Panc1 (cell line): ENCODE measurements around the gene OST4. TPM values are rescaled to one million over a fixed set of nuclear protein-coding genes. Genes with fewer than 3 reads are reported as not detected.
A peak's percentile ranks its signal among the peaks of the same experiment; 100 is the strongest.

Source experiments
- ATAC-seq: fragments of 200-7000 bp; cut with Tn5 transposase; 2 replicates; pipeline ENCODE4 v1.9.1; 2020; ENCODE audit warnings: mild to moderate bottlenecking, moderate library complexity
- BruUV-seq: library from RNA; stranded (reverse); fragments of 400-500 nt; replicated peaks from 2 replicates; lab custom pipeline; 2021; lab: Mats Ljungman, UMichigan
- CTCF ChIA-PET: fragments of 300-600 bp; sonication (Branson Sonifier 250); formaldehyde crosslinking; loops from one replicate; lab custom pipeline; 2022; ENCODE audit warnings: antibody characterized with exemption; lab: Charles Lee
- POLR2A ChIA-PET: fragments of 300-600 bp; sonication (Branson Sonifier 250); formaldehyde crosslinking; loops from one replicate; lab custom pipeline; 2022; ENCODE audit warnings: antibody characterized with exemption; lab: Charles Lee
- DNase-seq: peaks from one replicate; pipeline ENCODE4 v3.0.0-alpha.2; 2010; ENCODE audit warnings: low read depth, low spot score
- H3K27ac ChIP-seq: 2 replicates; pipeline ENCODE4 v1.5.1; 2011; ENCODE audit warnings: mild to moderate bottlenecking, low read length, inconsistent platforms
- H3K27me3 ChIP-seq: fragments of 200-500 bp; sonication (Bioruptor generic); 2 replicates; pipeline ENCODE4 v1.6.0; 2014; ENCODE audit warnings: low read length, inconsistent platforms; ENCODE audit not compliant: control insufficient read depth, insufficient read depth
- H3K36me3 ChIP-seq: fragments of 200-500 bp; sonication (Bioruptor generic); 2 replicates; pipeline ENCODE4 v1.5.1; 2014; ENCODE audit warnings: inconsistent platforms, mild to moderate bottlenecking, low read length, moderate library complexity; ENCODE audit not compliant: control insufficient read depth, insufficient read depth
- H3K4me1 ChIP-seq: 2 replicates; pipeline ENCODE4 v1.5.1; 2011; ENCODE audit warnings: inconsistent platforms, mild to moderate bottlenecking, low read length, moderate library complexity; ENCODE audit not compliant: control insufficient read depth, insufficient read depth
- H3K4me3 ChIP-seq, 2 experiments: 2 replicates each; pipeline ENCODE4 v1.5.1; 2011 to 2012; ENCODE audit warnings: low read depth in 2 of 2, low read length in 2 of 2, mild to moderate bottlenecking in 2 of 2, inconsistent platforms in 1 of 2, moderate library complexity in 1 of 2
- H3K9me3 ChIP-seq: fragments of 200-500 bp; sonication (Bioruptor generic); 2 replicates; pipeline ENCODE4 v1.5.1; 2014; ENCODE audit warnings: low read depth, mild to moderate bottlenecking, inconsistent platforms, low read length, moderate library complexity; ENCODE audit not compliant: control insufficient read depth, insufficient read depth
- POLR2AphosphoS5 ChIP-seq: IDR thresholded peaks from 2 replicates; pipeline ENCODE4 v1.6.1; 2012; ENCODE audit warnings: mild to moderate bottlenecking, low read depth, low read length, moderate library complexity
- REST ChIP-seq, 2 experiments: IDR thresholded peaks; 2 replicates each; pipeline ENCODE4 v1.6.1; 2011 to 2012; ENCODE audit warnings: low read depth in 2 of 2, control low read depth in 1 of 2, low read length in 1 of 2, mild to moderate bottlenecking in 1 of 2, moderate library complexity in 1 of 2; ENCODE audit not compliant: insufficient read depth in 1 of 2
- SIN3A ChIP-seq: IDR thresholded peaks from 2 replicates; pipeline ENCODE4 v1.6.1; 2012; ENCODE audit warnings: low read depth, mild to moderate bottlenecking, low read length, moderate library complexity, borderline replicate concordance; ENCODE audit not compliant: insufficient read depth
- TCF7L2 ChIP-seq: IDR thresholded peaks from 2 replicates; pipeline ENCODE4 v1.6.1; 2011; ENCODE audit warnings: mild to moderate bottlenecking, low read depth, low read length, inconsistent platforms
- in situ Hi-C: cut with HindIII; loops from 2 replicates; pipeline ENCODE4 v1.10.0; 2016; ENCODE audit warnings: low sequenced_read_pairs, low pct_unique_long_range_greater_than_20kb
- intact Hi-C: fragments of 100-400 bp; cut with micrococcal nuclease; formaldehyde crosslinking; loops from one replicate; pipeline ENCODE4 v1.10.0; 2022; ENCODE audit not compliant: unreplicated experiment
- total RNA-seq: library from RNA; stranded (reverse); gene quantifications from one replicate; pipeline ENCODE4 v1.2.1, GENCODE V29; 2021; ENCODE audit not compliant: unreplicated experiment
- TF ChIP-seq, protein P1 (sequence below): fragments of 450-650 bp; IDR thresholded peaks from 2 replicates; pipeline ENCODE4 v1.5.1; 2017; ENCODE audit warnings: mild to moderate bottlenecking

OST4 gene
- total RNA-seq, 1 experiment from 2014 or later: 219 TPM

- Histone ChIP-seq H3K27me3 (no peaks in the 10 kb centered on the region), H3K4me1 (peaks cover 7% of the 10 kb centered on the region), H3K4me3 (peak overlapping the region; percentile 61 to 62), H3K27ac (peak overlapping the region; percentile 70), H3K36me3 (no peaks in the 10 kb centered on the region), H3K9me3 (no peaks in the 10 kb centered on the region)
- no peak for TF ChIP-seq TCF7L2
- DNase-seq (peak; percentile 42), ATAC-seq (peak; percentile 76)
- POLR2A ChIA-PET: no interaction called here
- in situ Hi-C loops: no loop called here
- BruUV-seq: no TSS peak
- intact Hi-C loops: loop anchor here (10.0 kb wide), 1 partner anchor 121 kb away; no protein-coding TSS in a partner anchor
- CTCF ChIA-PET: interaction anchor here (2.0 kb wide), 1 partner anchor 124 kb away, joined by 5 read pairs; no protein-coding TSS in a partner anchor
Measured at GRCh38 chr2:27085673-27086089, 14.2 kb upstream of the OST4 start.

GRCh38 chr2:27085062-27085672 is 13.7 kb upstream of the OST4 start:
- H3K4me1 ChIP-seq: peaks cover 7% of the 10 kb centered on the region
- peak overlapping the region; percentile 70 for H3K27ac ChIP-seq
- TF ChIP-seq TCF7L2: no peak
- TF ChIP-seq, protein P1, sequence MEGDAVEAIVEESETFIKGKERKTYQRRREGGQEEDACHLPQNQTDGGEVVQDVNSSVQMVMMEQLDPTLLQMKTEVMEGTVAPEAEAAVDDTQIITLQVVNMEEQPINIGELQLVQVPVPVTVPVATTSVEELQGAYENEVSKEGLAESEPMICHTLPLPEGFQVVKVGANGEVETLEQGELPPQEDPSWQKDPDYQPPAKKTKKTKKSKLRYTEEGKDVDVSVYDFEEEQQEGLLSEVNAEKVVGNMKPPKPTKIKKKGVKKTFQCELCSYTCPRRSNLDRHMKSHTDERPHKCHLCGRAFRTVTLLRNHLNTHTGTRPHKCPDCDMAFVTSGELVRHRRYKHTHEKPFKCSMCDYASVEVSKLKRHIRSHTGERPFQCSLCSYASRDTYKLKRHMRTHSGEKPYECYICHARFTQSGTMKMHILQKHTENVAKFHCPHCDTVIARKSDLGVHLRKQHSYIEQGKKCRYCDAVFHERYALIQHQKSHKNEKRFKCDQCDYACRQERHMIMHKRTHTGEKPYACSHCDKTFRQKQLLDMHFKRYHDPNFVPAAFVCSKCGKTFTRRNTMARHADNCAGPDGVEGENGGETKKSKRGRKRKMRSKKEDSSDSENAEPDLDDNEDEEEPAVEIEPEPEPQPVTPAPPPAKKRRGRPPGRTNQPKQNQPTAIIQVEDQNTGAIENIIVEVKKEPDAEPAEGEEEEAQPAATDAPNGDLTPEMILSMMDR: peak; percentile 73; the same call in 1 of the 2 replicates
- no peaks in the 10 kb centered on the region for H3K27me3 ChIP-seq
- BruUV-seq: no TSS peak
- ChIA-PET POLR2A (interaction anchor here (0.5 kb wide), 1 partner anchor 15 kb away, joined by 3 read pairs; no protein-coding TSS in a partner anchor), CTCF (interaction anchor here (2.0 kb wide), 1 partner anchor 123 kb away, joined by 5 read pairs; no protein-coding TSS in a partner anchor)
- no peaks in the 10 kb centered on the region for H3K36me3 ChIP-seq
- peak overlapping the region; percentile 61 to 62 for H3K4me3 ChIP-seq
- in situ Hi-C loops (no loop called here), intact Hi-C loops (loop anchor here (10.0 kb wide), 1 partner anchor 120 kb away; no protein-coding TSS in a partner anchor)
- ATAC-seq (no peak), DNase-seq (no peak)
- no peaks in the 10 kb centered on the region for H3K9me3 ChIP-seq

GRCh38 chr2:27084297-27085061 is 13.0 kb upstream of the OST4 start:
- H3K36me3 ChIP-seq: no peaks in the 10 kb centered on the region
- no peaks in the 10 kb centered on the region for H3K27me3 ChIP-seq
- H3K4me3 ChIP-seq: no peak overlapping the region
- CTCF ChIA-PET: interaction anchor here (2.0 kb wide), 1 partner anchor 123 kb away, joined by 5 read pairs; no protein-coding TSS in a partner anchor
- intact Hi-C loops: loop anchor here (10.0 kb wide), 1 partner anchor 120 kb away; no protein-coding TSS in a partner anchor
- no peaks in the 10 kb centered on the region for H3K9me3 ChIP-seq
- ATAC-seq (no peak), DNase-seq (no peak)
- no peak overlapping the region for H3K27ac ChIP-seq
- H3K4me1 ChIP-seq: peaks cover 7% of the 10 kb centered on the region
- POLR2A ChIA-PET: interaction anchor here (0.5 kb wide), 1 partner anchor 15 kb away, joined by 3 read pairs; no protein-coding TSS in a partner anchor
- no peak for TF ChIP-seq REST (IDR thresholded peaks at IDR 0.05; ENCODE audit: insufficient read depth in 1 of 2, low read depth in 2 of 2, low read length in 1 of 2)
- TF ChIP-seq TCF7L2: no peak
- TF ChIP-seq SIN3A: no peak
- no peak for TF ChIP-seq POLR2AphosphoS5
- TF ChIP-seq, protein P1: no peak
- BruUV-seq: no TSS peak
- in situ Hi-C loops: no loop called here
